ENCODE data around the gene FITM1.

FITM1 gene

GRCh38 chr14:24110523-24110922 lies 19.9 kb upstream of the FITM1 start:
- no peak overlapping the region for H3K27ac ChIP-seq (ENCODE audit: low read depth, low read length, poor library complexity, severe bottlenecking)
- peaks cover 15% of the 10 kb centered on the region for H3K4me1 ChIP-seq (ENCODE audit: insufficient read depth, low read length, severe bottlenecking)
- no peaks in the 10 kb centered on the region for H3K9me3 ChIP-seq (ENCODE audit: low read length)
- H3F3A ChIP-seq (ENCODE audit: insufficient read depth, low read length): no peaks in the 10 kb centered on the region; the same call in 1 of the 2 replicates
- no peaks in the 10 kb centered on the region; the same call in 1 of the 2 replicates for H3K79me2 ChIP-seq (ENCODE audit: insufficient read depth, low read length)
- no peaks in the 10 kb centered on the region for H3K36me3 ChIP-seq (ENCODE audit: insufficient read depth, low read length)
- no peak for TF ChIP-seq CTCF (IDR thresholded peaks at IDR 0.05; ENCODE audit: low read length)
- no peak for TF ChIP-seq EZH2 (IDR thresholded peaks at IDR 0.05; ENCODE audit: borderline replicate concordance, low read length)
- H4K20me1 ChIP-seq (ENCODE audit: insufficient read depth, low read length): no peaks in the 10 kb centered on the region
- no peak overlapping the region for H3K4me3 ChIP-seq (ENCODE audit: low read depth, low read length, poor library complexity, severe bottlenecking)
- no peak overlapping the region for H2AFZ ChIP-seq (ENCODE audit: low read length)
- no peaks in the 10 kb centered on the region for H3K27me3 ChIP-seq (ENCODE audit: insufficient read depth, low read length)
- H3K9ac ChIP-seq (ENCODE audit: low read length): no peak overlapping the region
- no peaks in the 10 kb centered on the region for H3K9me2 ChIP-seq (ENCODE audit: low read depth, low read length)
- H3K4me2 ChIP-seq (ENCODE audit: low read length): no peak overlapping the region

- no peak overlapping the region for H2AFZ ChIP-seq (ENCODE audit: low read length)
- no peak for TF ChIP-seq EZH2 (IDR thresholded peaks at IDR 0.05; ENCODE audit: borderline replicate concordance, low read length)
- no peak for TF ChIP-seq CTCF (IDR thresholded peaks at IDR 0.05; ENCODE audit: low read length)
- H3K9me3 ChIP-seq (ENCODE audit: low read length): no peaks in the 10 kb centered on the region
- peaks cover 4% of the 10 kb centered on the region; the same call in 1 of the 2 replicates for H3K79me2 ChIP-seq (ENCODE audit: insufficient read depth, low read length)
- H3K4me1 ChIP-seq (ENCODE audit: insufficient read depth, low read length, severe bottlenecking): peaks cover 27% of the 10 kb centered on the region
- no peaks in the 10 kb centered on the region for H3K9me2 ChIP-seq (ENCODE audit: low read depth, low read length)
- H3K4me2 ChIP-seq (ENCODE audit: low read length): peak overlapping the region; percentile 87
- H3K36me3 ChIP-seq (ENCODE audit: insufficient read depth, low read length): peaks cover 21% of the 10 kb centered on the region; the same call in 1 of the 2 replicates
- H3K27ac ChIP-seq (ENCODE audit: low read depth, low read length, poor library complexity, severe bottlenecking): peak overlapping the region; percentile 90
- H3K4me3 ChIP-seq (ENCODE audit: low read depth, low read length, poor library complexity, severe bottlenecking): peak overlapping the region; percentile 76
- no peaks in the 10 kb centered on the region for H4K20me1 ChIP-seq (ENCODE audit: insufficient read depth, low read length)
- H3K27me3 ChIP-seq (ENCODE audit: insufficient read depth, low read length): no peaks in the 10 kb centered on the region
- peak overlapping the region; percentile 86 for H3K9ac ChIP-seq (ENCODE audit: low read length)
- no peaks in the 10 kb centered on the region for H3F3A ChIP-seq (ENCODE audit: insufficient read depth, low read length)
Observed at GRCh38 chr14:24113379-24113800, 17.1 kb upstream of the FITM1 start.

GRCh38 chr14:24113801-24114531 lies 16.5 kb upstream of the FITM1 start:
- Histone ChIP-seq H3K9ac (ENCODE audit: low read length) (peak overlapping the region; percentile 86), H4K20me1 (ENCODE audit: insufficient read depth, low read length) (no peaks in the 10 kb centered on the region), H3K36me3 (ENCODE audit: insufficient read depth, low read length) (peaks cover 26% of the 10 kb centered on the region; the same call in 1 of the 2 replicates), H3K27me3 (ENCODE audit: insufficient read depth, low read length) (no peaks in the 10 kb centered on the region), H3K4me1 (ENCODE audit: insufficient read depth, low read length, severe bottlenecking) (peaks cover 21% of the 10 kb centered on the region), H3K4me2 (ENCODE audit: low read length) (peak overlapping the region; percentile 87), H2AFZ (ENCODE audit: low read length) (no peak overlapping the region), H3K27ac (ENCODE audit: low read depth, low read length, poor library complexity, severe bottlenecking) (peak overlapping the region; percentile 90), H3K79me2 (ENCODE audit: insufficient read depth, low read length) (peaks cover 4% of the 10 kb centered on the region; the same call in 1 of the 2 replicates), H3F3A (ENCODE audit: insufficient read depth, low read length) (no peaks in the 10 kb centered on the region), H3K4me3 (ENCODE audit: low read depth, low read length, poor library complexity, severe bottlenecking) (peak overlapping the region; percentile 76), H3K9me2 (ENCODE audit: low read depth, low read length) (no peaks in the 10 kb centered on the region), H3K9me3 (ENCODE audit: low read length) (no peaks in the 10 kb centered on the region)
- TF ChIP-seq CTCF (IDR thresholded peaks at IDR 0.05; ENCODE audit: low read length): no peak
- no peak for TF ChIP-seq EZH2 (IDR thresholded peaks at IDR 0.05; ENCODE audit: borderline replicate concordance, low read length)
